SW480 (cell line): Measurements from ENCODE around the gene CFAP161.
A peak's percentile ranks its signal among the peaks of the same experiment; 100 is the strongest.

Experiments used
- DNase-seq: peaks from one replicate; pipeline ENCODE4 v3.0.0-alpha.2; 2016; ENCODE audit warnings: low spot score

CFAP161 gene

DNA sequence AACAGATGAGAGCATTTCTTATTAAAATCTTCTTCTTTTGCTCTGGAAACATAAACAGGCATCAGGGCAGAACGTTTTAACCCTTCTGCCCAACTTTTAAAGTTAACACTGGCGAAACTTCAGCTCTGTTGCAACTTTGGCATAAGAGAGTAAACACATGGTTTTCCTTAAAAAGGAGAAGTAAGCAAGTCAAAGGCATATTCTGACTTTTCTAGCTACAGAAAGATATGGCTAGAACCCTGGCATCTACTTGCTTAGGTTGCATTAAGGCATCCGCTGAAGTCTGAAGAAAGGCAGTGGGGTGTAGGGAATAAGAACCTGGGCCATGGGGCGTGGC lies 49.3 kb downstream of the CFAP161 start:
- DNase-seq: no peak

DNA sequence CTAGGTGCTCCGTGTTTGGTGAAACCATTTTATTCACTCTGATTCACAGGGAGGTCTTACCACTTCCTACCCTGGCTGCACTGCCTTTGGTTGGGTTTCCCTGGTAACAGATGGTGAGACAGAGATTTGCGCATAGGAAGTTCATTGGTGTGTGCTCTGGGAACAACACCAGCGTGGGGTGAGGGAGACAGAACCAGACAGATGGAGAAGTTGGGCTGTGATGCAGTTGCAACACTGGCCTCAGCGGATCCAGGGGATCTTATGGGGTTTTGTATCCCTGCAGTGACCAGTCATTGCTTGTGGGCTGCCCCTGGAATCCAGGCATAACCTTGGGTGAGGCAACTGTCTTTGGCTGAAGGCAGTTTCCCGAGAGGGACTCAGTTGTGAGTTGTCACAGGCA lies 50.1 kb downstream of the CFAP161 start:
- no peak for DNase-seq

GRCh38 chr15:81185631-81186295 lies 51.7 kb downstream of the CFAP161 start:
- no peak for DNase-seq

DNA sequence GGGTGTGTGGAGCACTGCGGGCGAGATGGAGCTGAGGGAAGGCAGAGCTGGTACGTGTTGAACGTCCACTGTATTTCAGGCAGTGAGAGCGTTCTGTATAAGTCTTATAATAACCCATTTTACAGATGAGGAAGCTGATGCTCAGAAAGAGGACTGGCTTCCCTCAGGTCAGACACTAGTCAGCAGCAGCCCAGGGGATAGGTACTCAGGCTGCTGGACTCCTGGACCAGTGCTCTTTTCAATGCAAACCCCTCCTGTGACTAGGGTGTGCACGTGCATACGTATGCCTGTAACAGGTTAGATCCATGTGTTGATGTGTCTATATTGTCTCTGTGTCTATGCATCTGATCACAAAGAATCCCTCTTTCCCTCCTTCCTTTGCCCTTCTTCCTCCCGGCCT lies 54.3 kb downstream of the CFAP161 start:
- DNase-seq: no peak

DNA sequence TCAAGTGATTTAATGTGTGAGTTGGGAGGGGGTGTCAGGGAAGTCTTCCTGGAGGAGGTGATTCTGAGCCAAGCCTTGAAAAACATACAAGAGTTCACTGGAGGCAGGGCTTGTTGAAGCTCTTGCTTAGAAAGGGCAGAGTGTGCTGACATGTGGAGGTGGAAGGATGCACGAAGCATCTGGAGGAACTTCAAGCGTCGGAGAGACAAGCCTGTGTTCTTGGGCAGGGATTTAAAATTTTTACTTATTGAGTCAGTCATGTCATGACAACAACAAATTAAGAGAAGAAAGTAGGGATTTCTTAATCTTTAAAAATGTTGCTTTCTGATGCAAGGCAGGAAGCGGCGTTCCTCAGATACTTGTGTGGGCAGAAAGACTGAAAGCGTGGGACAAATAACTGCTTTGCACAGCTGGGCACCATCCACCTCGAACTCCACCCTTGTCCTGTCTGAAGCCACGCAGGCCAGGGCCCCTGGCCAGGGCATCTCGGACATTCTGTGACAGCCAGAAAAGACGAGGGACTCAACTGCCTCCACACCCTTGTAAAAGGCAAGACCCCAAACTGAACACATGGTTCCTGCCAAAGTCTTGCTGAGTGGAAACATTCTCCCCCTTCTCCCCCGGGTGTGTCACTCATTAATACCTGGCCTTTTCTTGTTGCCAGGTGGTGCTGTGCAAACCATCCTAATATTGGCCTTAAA lies 55.7 kb downstream of the CFAP161 start:
- peak; percentile 28 for DNase-seq

GRCh38 chr15:81190922-81191507 lies 56.9 kb downstream of the CFAP161 start:
- DNase-seq: no peak

DNA sequence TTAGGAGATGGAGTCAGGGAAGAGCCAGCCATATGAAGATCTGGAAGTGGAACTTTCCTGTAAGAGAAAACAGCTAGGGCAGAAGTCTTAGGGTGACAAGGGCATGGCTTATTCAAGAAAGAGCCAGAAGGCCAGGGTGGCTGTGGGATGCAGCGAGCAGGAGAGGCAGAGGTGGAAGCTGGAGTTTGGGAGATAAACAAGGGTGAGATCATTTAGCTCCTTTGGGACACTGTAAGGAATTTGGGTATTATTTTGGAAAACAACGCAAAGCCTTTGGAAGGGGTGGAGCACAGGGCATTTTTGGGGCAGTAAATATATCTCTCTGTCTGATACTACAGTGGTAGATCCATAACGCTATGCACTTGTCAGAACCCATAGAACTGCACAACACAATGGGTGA lies 57.6 kb downstream of the CFAP161 start:
- no peak for DNase-seq

- DNase-seq: no peak
Observed at GRCh38 chr15:81194723-81195122, 60.7 kb downstream of the CFAP161 start.

- DNase-seq: no peak
Observed at GRCh38 chr15:81195339-81195864, 61.3 kb downstream of the CFAP161 start.

GRCh38 chr15:81196576-81197254 lies 62.6 kb downstream of the CFAP161 start, which contains the start of gene IL16:
IL16 (plus strand) TSS chr15:81196879; CDS start chr15:81225400, 28,521 bp downstream.
- no peak for DNase-seq

- DNase-seq: no peak
Observed at GRCh38 chr15:81197255-81197630, 63.2 kb downstream of the CFAP161 start.

DNA sequence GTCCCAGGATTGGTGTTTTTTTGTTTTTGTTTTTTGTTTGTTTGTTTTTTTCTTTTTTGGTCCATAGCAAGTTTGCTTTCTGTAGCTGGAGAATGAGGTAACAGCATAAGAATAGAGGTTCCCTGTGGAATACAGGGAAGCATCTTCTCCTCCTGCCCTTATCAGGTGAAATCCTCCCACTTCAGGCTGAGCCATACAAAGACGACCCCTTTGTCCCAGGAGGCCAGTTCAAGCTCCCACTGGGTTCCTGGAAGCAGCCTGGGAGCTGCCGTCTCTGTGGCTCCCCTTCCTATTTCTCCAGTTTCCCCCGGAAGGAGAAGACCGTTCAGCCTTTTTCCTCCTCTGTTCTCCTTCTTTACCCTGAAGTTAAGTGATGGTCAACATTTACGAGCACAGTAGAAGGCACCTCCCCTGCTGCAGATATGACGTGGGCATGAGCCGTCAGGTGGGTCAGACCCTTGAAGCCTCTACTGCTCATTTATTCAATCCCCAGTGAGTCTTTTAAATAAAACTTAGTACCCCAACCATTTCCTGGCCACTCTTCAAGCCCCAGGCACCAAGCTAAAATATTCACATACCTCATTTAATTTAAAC lies 63.7 kb downstream of the CFAP161 start:
- no peak for DNase-seq
